Left ventricle myocardium inferior (tissue), 1 donor: ENCODE measurements around the gene ACSBG1. TPM values are rescaled to one million over a fixed set of nuclear protein-coding genes. Genes with fewer than 3 reads are reported as not detected.

Source experiments
- DNase-seq: peaks from one replicate; pipeline ENCODE4 v3.0.0-alpha.2; 2020
- H3K27ac ChIP-seq: fragments of 200-600 bp; replicated peaks from 2 replicates; pipeline ENCODE4 v1.8.0; 2021
- H3K27me3 ChIP-seq: fragments of 200-600 bp; 2 replicates; pipeline ENCODE4 v1.8.0; 2021; ENCODE audit warnings: low read depth
- H3K36me3 ChIP-seq: fragments of 200-600 bp; 2 replicates; pipeline ENCODE4 v1.8.0; 2021
- H3K4me1 ChIP-seq: fragments of 200-600 bp; 2 replicates; pipeline ENCODE4 v1.8.0; 2021
- H3K4me3 ChIP-seq: fragments of 200-600 bp; 2 replicates; pipeline ENCODE4 v1.8.0; 2021; ENCODE audit warnings: mild to moderate bottlenecking, moderate library complexity
- H3K9me3 ChIP-seq: fragments of 200-600 bp; replicated peaks from 2 replicates; pipeline ENCODE4 v1.8.0; 2021
- intact Hi-C: fragments of 100-400 bp; cut with micrococcal nuclease; formaldehyde crosslinking; loops from one replicate; pipeline ENCODE4 v1.11.0; 2022
- total RNA-seq: library from RNA; stranded (reverse); fragmentation: NEBNext Ultra II Directional; extraction: Animal tissue kit (Norgen Biotek cat#: 25700); gene quantifications from one replicate; pipeline ENCODE4 v1.2.1, GENCODE V29; 2021
- TF ChIP-seq, protein P1 (sequence below): fragments of 200-600 bp; IDR thresholded peaks from 2 replicates; pipeline ENCODE4 v1.8.0; 2021; ENCODE audit warnings: antibody characterized with exemption, mild to moderate bottlenecking, borderline replicate concordance
- donor health status: DM: no; HTN: yes; CAD: no; lungs with severe emphysema.

ACSBG1 gene
- total RNA-seq, 1 donor from 2014 or later: 0.25 TPM

DNA sequence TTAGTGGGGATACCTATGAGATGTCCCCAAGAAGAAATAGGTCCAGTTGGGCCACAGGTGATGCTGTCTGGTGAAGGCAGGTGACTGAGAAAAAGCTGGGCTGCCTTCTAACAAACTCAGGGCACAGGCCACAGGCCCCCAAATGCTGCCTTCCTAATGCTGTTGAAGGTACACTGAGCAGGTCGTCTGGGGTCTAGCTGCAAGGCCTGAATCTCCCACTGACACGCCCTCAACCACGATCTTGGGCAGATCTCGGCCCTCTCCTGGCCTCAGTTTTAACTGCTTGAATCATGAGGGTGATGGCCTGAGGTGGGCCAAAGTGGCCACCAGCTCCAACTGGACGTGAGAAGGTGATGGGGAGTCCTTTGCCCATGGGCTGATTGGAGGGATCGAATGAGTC lies 2.1 kb upstream of the ACSBG1 start:
- Histone ChIP-seq H3K27ac (no peak overlapping the region), H3K9me3 (no peaks in the 10 kb centered on the region), H3K4me3 (no peak overlapping the region), H3K36me3 (no peaks in the 10 kb centered on the region), H3K4me1 (no peaks in the 10 kb centered on the region), H3K27me3 (peaks cover 10% of the 10 kb centered on the region)
- intact Hi-C loops: no loop called here
- DNase-seq: no peak
- TF ChIP-seq, protein P1, sequence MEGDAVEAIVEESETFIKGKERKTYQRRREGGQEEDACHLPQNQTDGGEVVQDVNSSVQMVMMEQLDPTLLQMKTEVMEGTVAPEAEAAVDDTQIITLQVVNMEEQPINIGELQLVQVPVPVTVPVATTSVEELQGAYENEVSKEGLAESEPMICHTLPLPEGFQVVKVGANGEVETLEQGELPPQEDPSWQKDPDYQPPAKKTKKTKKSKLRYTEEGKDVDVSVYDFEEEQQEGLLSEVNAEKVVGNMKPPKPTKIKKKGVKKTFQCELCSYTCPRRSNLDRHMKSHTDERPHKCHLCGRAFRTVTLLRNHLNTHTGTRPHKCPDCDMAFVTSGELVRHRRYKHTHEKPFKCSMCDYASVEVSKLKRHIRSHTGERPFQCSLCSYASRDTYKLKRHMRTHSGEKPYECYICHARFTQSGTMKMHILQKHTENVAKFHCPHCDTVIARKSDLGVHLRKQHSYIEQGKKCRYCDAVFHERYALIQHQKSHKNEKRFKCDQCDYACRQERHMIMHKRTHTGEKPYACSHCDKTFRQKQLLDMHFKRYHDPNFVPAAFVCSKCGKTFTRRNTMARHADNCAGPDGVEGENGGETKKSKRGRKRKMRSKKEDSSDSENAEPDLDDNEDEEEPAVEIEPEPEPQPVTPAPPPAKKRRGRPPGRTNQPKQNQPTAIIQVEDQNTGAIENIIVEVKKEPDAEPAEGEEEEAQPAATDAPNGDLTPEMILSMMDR: no peak

- intact Hi-C loops: no loop called here
- TF ChIP-seq, protein P1: no peak
- Histone ChIP-seq H3K4me3 (no peak overlapping the region), H3K36me3 (no peaks in the 10 kb centered on the region), H3K27me3 (peaks cover 10% of the 10 kb centered on the region), H3K27ac (no peak overlapping the region), H3K9me3 (no peaks in the 10 kb centered on the region), H3K4me1 (no peaks in the 10 kb centered on the region)
- DNase-seq: no peak
Measured at GRCh38 chr15:78233496-78233895, 869 bp downstream of the ACSBG1 start.

GRCh38 chr15:78232951-78233350 lies 1.4 kb downstream of the ACSBG1 start:
- H3K4me3 ChIP-seq: no peak overlapping the region
- H3K36me3 ChIP-seq: no peaks in the 10 kb centered on the region
- TF ChIP-seq, protein P1: no peak
- intact Hi-C loops: no loop called here
- H3K4me1 ChIP-seq: no peaks in the 10 kb centered on the region
- no peaks in the 10 kb centered on the region for H3K9me3 ChIP-seq
- DNase-seq: no peak
- H3K27ac ChIP-seq: no peak overlapping the region
- H3K27me3 ChIP-seq: peaks cover 10% of the 10 kb centered on the region

- Histone ChIP-seq H3K27me3 (peaks cover 10% of the 10 kb centered on the region), H3K4me1 (no peaks in the 10 kb centered on the region), H3K27ac (no peak overlapping the region), H3K9me3 (peaks cover 13% of the 10 kb centered on the region), H3K36me3 (peaks cover 2% of the 10 kb centered on the region), H3K4me3 (no peak overlapping the region)
- DNase-seq: no peak
- intact Hi-C loops: no loop called here
- TF ChIP-seq, protein P1: no peak
Measured at GRCh38 chr15:78229431-78230406, 4.6 kb downstream of the ACSBG1 start.

GRCh38 chr15:78228356-78228996 lies 5.9 kb downstream of the ACSBG1 start:
- intact Hi-C loops: no loop called here

More at GRCh38 chr15:78228356-78228996, 5.9 kb downstream of the ACSBG1 start:
- Histone ChIP-seq H3K36me3 (peaks cover 2% of the 10 kb centered on the region), H3K9me3 (peaks cover 13% of the 10 kb centered on the region), H3K27me3 (peaks cover 6% of the 10 kb centered on the region), H3K4me1 (peaks cover 9% of the 10 kb centered on the region), H3K27ac (no peak overlapping the region), H3K4me3 (no peak overlapping the region)
- TF ChIP-seq, protein P1: no peak
- DNase-seq: no peak
